Measurements from ENCODE around the gene C16orf86.

The C16orf86 gene

GRCh38 chr16:67666559-67667452, at the start of gene C16orf86, which contains the start of gene ENKD1:
Gene C16orf86, plus strand, starts transcription at chr16:67666814. Its CDS starts 157 bp downstream, at chr16:67666971.
Gene ENKD1, minus strand, starts transcription at chr16:67666750. Its CDS starts 308 bp downstream, at chr16:67666442.
- DNase-seq, result peak; percentile 82

DNA sequence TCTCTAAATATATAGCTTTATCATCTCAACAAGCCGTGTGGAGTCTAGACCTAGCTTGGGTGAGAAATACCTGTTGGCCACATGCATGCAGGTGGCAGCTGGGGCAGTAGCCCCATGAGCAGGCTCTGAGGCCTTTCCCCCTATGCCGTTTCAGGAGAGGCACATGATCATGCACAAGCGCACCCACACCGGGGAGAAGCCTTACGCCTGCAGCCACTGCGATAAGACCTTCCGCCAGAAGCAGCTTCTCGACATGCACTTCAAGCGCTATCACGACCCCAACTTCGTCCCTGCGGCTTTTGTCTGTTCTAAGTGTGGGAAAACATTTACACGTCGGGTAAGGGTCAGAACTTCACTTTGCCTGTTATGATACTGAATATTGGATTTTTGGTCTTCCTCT, 38.4 kb upstream of the C16orf86 start:
- no peak for DNase-seq

DNA sequence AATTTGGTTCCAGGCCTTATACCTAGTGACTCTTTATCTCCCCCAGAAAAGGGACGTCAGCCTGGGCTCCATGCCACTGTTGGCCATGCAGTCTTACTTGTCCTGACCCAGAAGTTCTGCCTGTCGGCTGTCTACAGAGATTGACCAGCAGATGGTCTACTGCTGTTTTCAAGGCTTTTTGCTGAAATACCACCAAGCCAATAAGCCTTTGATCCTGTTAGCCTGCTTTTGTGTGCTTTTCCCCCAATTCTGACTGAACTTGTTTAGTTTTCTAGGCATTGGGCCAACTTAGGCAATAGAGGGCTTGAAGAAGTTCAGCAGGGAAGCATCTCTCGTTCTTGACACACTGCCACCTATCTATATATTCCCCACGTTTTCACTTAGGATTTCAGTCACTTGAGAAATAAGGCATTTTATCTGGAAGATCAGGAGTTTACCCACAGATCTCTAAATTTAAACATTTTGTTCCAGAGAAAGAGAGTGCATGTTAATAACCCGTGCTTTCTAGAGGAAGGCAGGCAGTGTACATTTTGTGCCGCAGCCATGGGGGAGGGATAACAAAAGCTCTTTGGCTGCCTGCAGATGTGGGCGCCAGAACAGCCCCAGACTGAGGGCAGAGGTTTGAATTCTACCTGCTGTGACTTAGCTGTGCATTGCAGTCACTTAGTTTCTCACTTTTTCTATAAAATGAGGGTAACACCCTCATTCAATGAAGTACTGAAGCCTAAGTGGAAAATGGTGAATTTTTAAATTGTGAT, 34.0 kb upstream of the C16orf86 start:
- no peak for DNase-seq

DNA sequence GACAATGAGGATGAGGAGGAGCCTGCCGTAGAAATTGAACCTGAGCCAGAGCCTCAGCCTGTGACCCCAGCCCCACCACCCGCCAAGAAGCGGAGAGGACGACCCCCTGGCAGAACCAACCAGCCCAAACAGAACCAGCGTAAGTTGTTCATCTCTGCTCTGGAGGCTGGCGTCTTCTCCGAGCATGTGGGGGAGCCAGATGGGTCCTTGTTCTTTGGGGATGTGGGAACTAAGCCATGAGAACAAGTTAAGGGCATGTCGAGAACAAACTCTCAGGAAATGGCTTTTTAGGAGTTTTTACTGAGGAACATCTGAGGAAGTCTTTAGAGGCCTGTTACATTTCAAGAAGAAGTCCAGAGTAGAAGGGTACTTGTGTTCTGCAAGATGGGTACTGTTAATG, 29.9 kb upstream of the C16orf86 start:
- DNase-seq, result no peak

- DNase-seq, result no peak
Measured at GRCh38 chr16:67637625-67638024, 29.0 kb upstream of the C16orf86 start.

DNA sequence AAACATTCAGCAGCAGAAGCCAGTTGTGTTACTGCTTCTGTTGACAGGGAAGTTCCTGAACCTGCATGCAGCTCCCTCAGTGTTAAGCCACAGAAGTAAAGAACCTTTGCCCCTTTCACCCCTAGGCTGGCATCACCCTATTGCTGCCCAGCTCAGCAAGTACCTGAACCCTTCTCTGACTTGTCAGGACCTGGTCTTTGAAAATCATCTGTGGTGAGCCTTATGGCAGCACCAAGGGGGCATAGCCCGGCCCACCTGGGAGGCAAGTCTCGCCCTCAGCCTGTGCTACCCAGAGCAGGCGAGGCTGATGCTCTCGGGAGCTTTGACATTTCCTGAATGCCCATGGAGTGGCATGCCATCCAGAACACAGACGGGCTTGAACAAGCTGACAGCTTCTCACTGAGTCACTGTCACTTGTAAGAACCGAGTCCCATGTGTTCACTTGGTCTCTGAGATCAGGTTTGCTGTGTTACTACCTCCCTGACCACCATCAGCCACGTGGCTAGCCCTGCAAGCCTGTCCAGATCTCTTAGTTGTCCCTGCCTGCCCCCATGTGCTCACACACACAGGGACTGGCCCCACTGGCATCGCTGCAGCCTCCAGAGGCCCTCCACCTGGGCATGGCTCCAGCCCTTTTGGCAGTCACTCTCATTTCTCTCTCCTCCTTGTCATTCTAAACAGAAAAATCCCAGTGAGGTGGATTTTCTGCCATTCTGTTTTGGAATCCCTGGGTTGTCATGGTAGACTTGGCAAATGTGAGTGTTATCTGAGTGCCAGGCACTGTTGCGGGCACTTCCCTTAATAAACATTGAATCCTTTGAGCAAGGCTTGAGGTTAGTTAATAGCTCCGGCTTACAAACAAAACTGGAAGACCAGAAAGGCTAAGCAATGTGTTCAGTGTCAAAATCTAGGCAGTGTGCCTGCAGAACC, 24.6 kb upstream of the C16orf86 start:
- no peak for DNase-seq

- no peak for DNase-seq
Measured at GRCh38 chr16:67644038-67644437, 22.6 kb upstream of the C16orf86 start.

- no peak for DNase-seq
Measured at GRCh38 chr16:67645397-67646121, 21.1 kb upstream of the C16orf86 start.

- no peak for DNase-seq
Measured at GRCh38 chr16:67647111-67647651, 19.4 kb upstream of the C16orf86 start.

DNA sequence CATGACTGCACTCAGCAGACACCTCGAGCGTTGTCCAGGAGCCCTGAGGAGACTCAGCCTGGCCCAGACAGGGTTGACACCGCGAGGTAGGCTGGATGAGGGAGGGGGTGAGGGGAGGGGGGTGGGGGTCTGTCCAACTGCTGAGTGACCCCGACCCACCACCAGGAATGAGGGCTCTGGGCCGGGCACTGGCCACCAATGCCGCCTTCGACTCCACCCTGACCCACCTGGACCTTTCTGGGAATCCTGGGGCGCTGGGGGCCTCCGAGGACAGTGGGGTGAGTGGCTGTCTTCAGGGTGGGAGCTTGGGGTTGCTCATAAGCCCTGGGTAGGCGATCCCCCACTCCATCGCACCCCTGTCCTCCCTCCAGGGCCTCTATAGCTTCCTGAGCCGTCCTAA, 18.9 kb upstream of the C16orf86 start:
- no peak for DNase-seq

- no peak for DNase-seq
Measured at GRCh38 chr16:67648088-67648763, 18.4 kb upstream of the C16orf86 start.

DNA sequence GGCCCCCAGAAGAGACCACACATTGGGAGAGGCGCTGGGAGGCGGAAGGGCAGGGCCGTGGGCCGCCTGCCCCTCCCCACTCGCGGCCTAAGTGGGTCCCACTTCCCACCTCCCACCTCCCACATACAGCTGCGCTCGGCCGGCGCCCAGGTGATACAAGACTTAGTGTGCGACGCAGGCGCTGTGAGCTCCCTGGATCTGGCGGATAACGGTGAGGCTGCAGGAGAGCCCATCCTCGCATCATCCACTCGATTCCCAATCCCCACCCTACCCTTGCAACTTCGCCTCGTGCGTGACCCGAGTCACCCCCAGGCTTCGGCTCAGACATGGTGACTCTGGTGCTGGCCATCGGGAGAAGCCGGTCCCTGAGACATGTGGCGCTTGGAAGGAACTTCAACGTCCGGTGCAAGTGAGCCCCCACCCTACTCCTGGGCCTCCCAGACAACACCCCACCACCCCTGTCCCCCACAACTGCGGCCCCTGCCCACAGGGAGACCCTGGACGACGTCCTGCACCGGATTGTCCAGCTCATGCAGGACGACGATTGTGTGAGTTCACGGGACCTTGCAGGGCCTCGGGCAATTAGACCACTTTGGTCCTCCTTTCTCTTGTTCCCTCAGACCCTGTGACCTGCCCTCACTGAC, 17.7 kb upstream of the C16orf86 start:
- no peak for DNase-seq

DNA sequence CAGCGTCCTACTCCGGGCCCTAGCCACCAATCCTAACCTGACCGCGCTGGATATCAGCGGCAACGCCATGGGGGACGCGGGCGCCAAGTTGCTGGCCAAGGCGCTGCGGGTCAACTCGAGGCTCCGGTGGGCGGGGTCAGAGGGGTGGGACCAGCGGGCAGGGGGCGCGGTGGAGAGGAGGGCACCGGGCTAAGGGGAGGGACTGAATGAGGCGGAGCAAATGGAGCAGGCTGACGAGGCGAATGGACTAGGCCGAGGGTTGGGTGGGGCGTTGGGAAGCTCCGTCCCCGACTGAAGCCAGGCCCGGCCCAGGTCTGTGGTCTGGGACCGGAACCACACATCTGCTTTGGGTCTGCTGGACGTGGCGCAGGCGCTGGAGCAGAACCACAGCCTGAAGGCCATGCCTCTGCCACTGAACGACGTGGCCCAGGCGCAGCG, 17.1 kb upstream of the C16orf86 start:
- no peak for DNase-seq

GRCh38 chr16:67650023-67650422, 16.6 kb upstream of the C16orf86 start:
- no peak for DNase-seq

DNA sequence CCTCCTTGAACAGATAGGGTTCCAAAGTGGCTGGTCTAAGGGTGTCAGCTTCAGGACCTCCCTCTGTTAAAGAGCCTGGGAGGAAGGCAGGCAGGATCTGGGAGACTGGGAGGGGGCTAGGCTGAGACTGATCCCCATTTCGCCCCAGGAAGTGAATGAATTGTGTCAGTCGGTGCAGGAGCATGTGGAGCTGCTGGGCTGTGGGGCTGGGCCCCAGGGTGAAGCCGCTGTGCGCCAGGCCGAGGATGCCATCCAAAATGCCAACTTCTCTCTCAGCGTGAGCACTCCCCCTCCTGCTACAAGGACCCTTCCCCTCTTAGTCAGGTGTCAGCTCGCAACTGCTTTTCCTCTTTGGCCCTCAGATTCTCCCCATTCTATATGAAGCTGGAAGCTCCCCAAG, 15.6 kb upstream of the C16orf86 start:
- no peak for DNase-seq

DNA sequence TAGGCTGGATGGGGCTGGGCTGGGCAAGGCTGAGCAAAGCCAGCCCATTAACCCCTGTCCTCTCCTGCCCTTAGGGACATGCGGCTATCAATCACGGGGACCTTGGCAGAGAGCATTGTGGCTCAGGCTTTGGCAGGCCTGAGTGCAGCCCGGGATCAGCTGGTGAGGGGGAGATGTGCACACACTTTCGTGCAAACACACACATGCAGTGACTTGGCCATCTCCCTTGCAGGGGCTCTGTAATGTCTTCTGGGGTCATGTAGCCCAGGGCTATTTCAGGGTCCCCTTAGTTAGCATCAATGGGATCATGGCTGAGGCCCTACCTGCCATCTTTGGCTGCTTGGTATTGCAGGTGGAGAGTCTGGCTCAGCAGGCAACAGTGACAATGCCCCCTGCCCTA, 14.8 kb upstream of the C16orf86 start:
- DNase-seq, result no peak

GRCh38 chr16:67652578-67653127, 14.0 kb upstream of the C16orf86 start:
- DNase-seq, result no peak

GRCh38 chr16:67653128-67653788, 13.4 kb upstream of the C16orf86 start:
- no peak for DNase-seq

- no peak for DNase-seq
Measured at GRCh38 chr16:67653789-67654402, 12.7 kb upstream of the C16orf86 start.

Measured in stimulated activated CD4-positive, alpha-beta T cell treated with anti-CD3 and anti-CD28 coated beads, Interleukin-1b, Interleukin-23, amount 100 ng/mL, for 48 hours (primary cell).